Activated CD8-positive, alpha-beta T cell treated with anti-CD3 and anti-CD28 coated beads, Interleukin-2, amount 10 ng/mL, durations not matched to agents 7 days and 5 days (primary cell): ENCODE data around the gene ZNF500. TPM values are rescaled to one million over a fixed set of nuclear protein-coding genes. Genes with fewer than 3 reads are reported as not detected.

Experiments
- ATAC-seq: fragments of 150-1000 bp; cut with Tn5 transposase; one replicate; pipeline ENCODE4 v1.10.0; 2021; ENCODE audit warnings: moderate library complexity
- CTCF ChIA-PET: fragments of 350-600 bp; sonication (Branson Sonifier 250); formaldehyde crosslinking; loops from one replicate; lab custom pipeline; 2021; ENCODE audit warnings: antibody characterized with exemption; lab: Charles Lee
- POLR2A ChIA-PET: fragments of 350-600 bp; sonication (Branson Sonifier 250); formaldehyde crosslinking; loops from one replicate; lab custom pipeline; 2021; ENCODE audit warnings: antibody characterized with exemption; lab: Charles Lee
- DNase-seq: peaks from one replicate; pipeline ENCODE4 v3.0.0-alpha.2; 2020
- H3K27ac Mint-ChIP-seq: one replicate; pipeline ENCODE4 v1.8.0; 2021; ENCODE audit warnings: mild to moderate bottlenecking, mixed read lengths
- H3K27me3 Mint-ChIP-seq: one replicate; pipeline ENCODE4 v1.8.0; 2021; ENCODE audit warnings: low read depth, mixed read lengths
- H3K36me3 Mint-ChIP-seq: one replicate; pipeline ENCODE4 v1.8.0; 2021; ENCODE audit warnings: low read depth, mixed read lengths
- H3K4me1 Mint-ChIP-seq: one replicate; pipeline ENCODE4 v1.8.0; 2021; ENCODE audit warnings: low read depth, mixed read lengths
- H3K4me3 Mint-ChIP-seq: one replicate; pipeline ENCODE4 v1.8.0; 2021; ENCODE audit warnings: mild to moderate bottlenecking, mixed read lengths
- H3K9me3 Mint-ChIP-seq: one replicate; pipeline ENCODE4 v1.8.0; 2022; ENCODE audit warnings: mixed read lengths; ENCODE audit not compliant: insufficient read depth
- total RNA-seq, 2 experiments: library from RNA; stranded (reverse); gene quantifications; one replicate each; pipeline ENCODE4 v1.2.3, GENCODE V29; 2021

Gene ZNF500
- total RNA-seq, 2 experiments from 2014 or later, result 14.0 to 14.9 TPM

DNA sequence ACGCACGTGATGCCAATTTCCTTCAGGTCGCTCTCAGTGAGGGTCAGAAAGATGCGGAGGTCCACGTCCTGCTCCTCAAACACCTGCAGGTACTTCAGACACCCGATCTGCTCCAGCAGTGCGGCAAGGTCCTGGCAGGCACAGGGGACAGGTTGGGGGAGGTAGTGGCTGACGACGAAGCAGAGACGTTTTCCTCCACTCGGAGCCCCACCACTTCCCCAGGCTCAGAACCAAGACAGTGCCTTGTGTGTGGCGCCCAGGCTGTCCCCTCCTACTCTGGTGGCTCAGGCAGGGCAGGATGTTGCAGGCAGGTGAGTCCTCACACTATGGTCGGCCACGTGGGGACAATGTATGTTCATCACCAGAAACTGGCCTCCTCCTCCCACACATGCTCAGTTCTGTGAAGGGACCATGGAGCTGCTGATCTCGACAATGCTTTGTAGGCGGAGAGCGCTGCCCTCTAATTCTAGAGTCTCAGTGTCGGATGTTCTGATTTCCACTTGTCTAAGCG is 67.9 kb downstream of the ZNF500 start:
- peaks cover 33% of the 10 kb centered on the region for H3K36me3 Mint-ChIP-seq
- ChIA-PET CTCF (no interaction called here), POLR2A (interaction anchor here (0.7 to 0.9 kb wide), 2 partner anchors 35 to 67 kb away, joined by 3 read pairs; partner anchors contain the start of gene ANKS3)
- H3K4me1 Mint-ChIP-seq, result peaks cover 55% of the 10 kb centered on the region
- H3K27ac Mint-ChIP-seq, result no peak overlapping the region
- H3K27me3 Mint-ChIP-seq, result no peaks in the 10 kb centered on the region
- ATAC-seq (no peak), DNase-seq (no peak)
- H3K9me3 Mint-ChIP-seq, result no peaks in the 10 kb centered on the region
- H3K4me3 Mint-ChIP-seq, result no peak overlapping the region

DNA sequence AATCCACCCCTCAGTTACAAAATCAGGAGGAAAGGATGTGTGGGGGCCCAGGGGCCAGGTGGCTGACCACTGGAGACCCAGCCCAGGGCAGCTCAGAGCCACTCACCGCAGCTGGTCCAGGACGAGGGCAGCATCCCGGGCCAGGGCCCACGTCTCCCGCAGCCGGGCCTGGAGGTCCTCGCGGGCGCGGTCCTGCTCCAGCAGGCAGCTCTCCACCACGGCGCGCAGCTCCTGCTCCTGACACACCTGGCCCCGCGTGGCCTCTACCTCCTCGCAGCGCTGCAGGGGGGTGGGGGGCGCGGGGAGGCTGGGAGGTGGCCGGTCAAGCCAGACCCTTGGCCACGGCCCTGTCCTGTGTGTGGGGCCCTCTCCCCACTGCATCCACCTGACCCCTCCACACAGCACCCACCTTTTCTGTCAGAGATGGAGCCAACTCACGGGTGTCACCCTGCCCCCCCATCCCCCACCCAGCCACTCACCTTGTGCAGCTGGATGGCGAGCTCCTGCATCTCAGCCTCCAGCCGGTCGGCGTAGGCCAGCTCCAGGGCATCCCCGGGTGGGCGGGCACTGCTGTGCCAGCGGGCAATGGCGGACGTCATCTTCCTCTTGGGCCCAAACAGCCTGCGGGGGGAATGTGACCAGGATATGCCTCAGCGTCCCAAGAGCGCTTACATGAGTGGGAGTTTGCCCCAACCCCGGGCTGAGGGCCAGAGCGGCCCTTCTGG is 68.5 kb downstream of the ZNF500 start:
- Mint-ChIP-seq H3K9me3 (no peaks in the 10 kb centered on the region), H3K27ac (no peak overlapping the region), H3K4me1 (peaks cover 49% of the 10 kb centered on the region), H3K36me3 (peaks cover 33% of the 10 kb centered on the region), H3K27me3 (no peaks in the 10 kb centered on the region), H3K4me3 (no peak overlapping the region)
- no peak for DNase-seq
- ChIA-PET CTCF (no interaction called here), POLR2A (no interaction called here)
- no peak for ATAC-seq

Other genes starting within 250 kb of the ZNF500 start
- gene CDIP1, start 228.4 kb downstream of the ZNF500 start, total RNA-seq, result 10 to 100 TPM; 44.0 to 48.7 TPM
- gene C16orf96, start 210.8 kb downstream of the ZNF500 start, total RNA-seq, result under 1 TPM; 0.13 TPM
- 10 to 100 TPM; 15.0 to 18.9 TPM for gene UBALD1, start 152.3 kb downstream of the ZNF500 start, total RNA-seq
- gene MGRN1, start 142.3 kb downstream of the ZNF500 start, total RNA-seq, result 10 to 100 TPM; 77.3 to 80.6 TPM
- 10 to 100 TPM; 32.6 to 36.2 TPM for gene NUDT16L1, start 73.6 kb downstream of the ZNF500 start, total RNA-seq
- gene ANKS3, start 32.9 kb downstream of the ZNF500 start, total RNA-seq, result 10 to 100 TPM; 17.0 to 17.2 TPM
- gene DNAAF8, start 32.6 kb downstream of the ZNF500 start, total RNA-seq, result under 1 TPM; 0.39 to 0.68 TPM
- not detected for gene SEPTIN12, start 21.2 kb upstream of the ZNF500 start, total RNA-seq
- not detected for gene SMIM22, start 28.2 kb upstream of the ZNF500 start, total RNA-seq
- gene ROGDI, start 35.5 kb upstream of the ZNF500 start, total RNA-seq, result 10 to 100 TPM; 12.3 to 13.1 TPM
- 10 to 100 TPM; 92.2 to 95.7 TPM for gene GLYR1, start 80.1 kb upstream of the ZNF500 start, total RNA-seq
- 10 to 100 TPM; 42.1 to 44.1 TPM for gene UBN1, start 80.3 kb upstream of the ZNF500 start, total RNA-seq
- not detected for gene PPL, start 170.0 kb upstream of the ZNF500 start, total RNA-seq
- not detected for gene SEC14L5, start 191.2 kb upstream of the ZNF500 start, total RNA-seq